Type B pancreatic cell (in vitro differentiated cells): ENCODE results near the gene MOV10. TPM values are rescaled to one million over a fixed set of nuclear protein-coding genes. Genes with fewer than 3 reads are reported as not detected.
A peak's percentile ranks its signal among the peaks of the same experiment; 100 is the strongest.

ENCODE experiments used
- DNase-seq: peaks from one replicate; pipeline ENCODE4 v3.0.0; 2021; ENCODE audit warnings: mixed read lengths; ENCODE audit not compliant: unreplicated experiment; ENCODE audit errors: extremely low spot score
- H3K27ac Mint-ChIP-seq: 2 replicates; pipeline ENCODE4 v1.8.0; 2021; ENCODE audit warnings: mild to moderate bottlenecking, mixed read lengths
- H3K27me3 Mint-ChIP-seq: 2 replicates; pipeline ENCODE4 v1.8.0; 2021; ENCODE audit warnings: mixed read lengths
- H3K36me3 Mint-ChIP-seq: 2 replicates; pipeline ENCODE4 v1.8.0; 2021; ENCODE audit warnings: mixed read lengths
- H3K4me1 Mint-ChIP-seq: one replicate; pipeline ENCODE4 v1.8.0; 2021; ENCODE audit warnings: mixed read lengths; ENCODE audit not compliant: unreplicated experiment
- H3K4me3 Mint-ChIP-seq: 2 replicates; pipeline ENCODE4 v1.8.0; 2021; ENCODE audit warnings: mild to moderate bottlenecking, mixed read lengths
- H3K9me3 Mint-ChIP-seq: 2 replicates; pipeline ENCODE4 v1.8.0; 2021; ENCODE audit warnings: mixed read lengths
- total RNA-seq: library from RNA; stranded (reverse); gene quantifications from 2 replicates; pipeline ENCODE4 v1.2.1, GENCODE V29; 2021; ENCODE audit warnings: low replicate concordance
- TF ChIP-seq, protein P1 (sequence below): fragments of 200-600 bp; sonication (generic); conservative IDR thresholded peaks from 2 replicates; pipeline ENCODE4 v1.5.0; 2021; ENCODE audit warnings: antibody characterized with exemption, mild to moderate bottlenecking

Gene MOV10
- total RNA-seq, 1 donor from 2014 or later = 113 TPM

DNA sequence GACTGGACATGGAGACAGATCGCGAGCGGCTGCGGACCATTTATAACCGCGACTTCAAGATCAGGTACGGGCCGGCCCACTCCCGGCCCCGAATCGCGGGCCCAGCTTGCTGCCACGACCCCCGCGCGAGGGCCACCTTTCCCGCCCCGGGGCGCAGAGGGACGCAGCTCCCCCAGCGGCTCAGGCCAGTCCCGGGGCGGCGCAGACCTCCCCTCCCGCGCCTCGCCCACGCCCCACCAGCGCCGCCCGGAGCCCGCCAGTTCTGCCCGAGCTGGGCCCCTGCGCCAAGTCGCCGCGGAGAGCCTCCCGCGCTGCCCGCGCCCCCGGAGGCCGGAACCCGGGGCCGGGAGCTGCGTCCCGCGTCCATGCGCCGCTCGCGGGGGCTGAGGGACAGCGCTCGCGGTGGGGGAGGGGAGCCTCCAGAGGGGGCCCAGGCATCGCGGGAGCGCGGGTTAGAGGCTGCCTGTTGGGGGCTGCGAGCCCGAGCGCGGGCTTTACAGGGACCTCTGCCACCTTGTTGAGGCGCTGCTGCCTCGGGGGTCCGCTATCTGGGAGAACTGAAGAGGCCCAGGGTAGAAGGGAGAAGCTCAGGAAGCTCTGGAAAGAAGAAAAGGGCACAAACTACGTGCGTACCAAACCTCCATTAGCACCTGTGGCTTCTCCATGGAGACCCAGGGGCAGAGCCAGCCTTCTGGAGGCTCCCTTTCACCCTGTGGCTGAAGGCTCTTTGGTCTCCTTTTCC is 698 bp downstream of the MOV10 start:
- Mint-ChIP-seq H3K9me3 (no peaks in the 10 kb centered on the region), H3K27me3 (no peaks in the 10 kb centered on the region), H3K4me3 (peak overlapping the region; percentile 97), H3K36me3 (peaks cover 42% of the 10 kb centered on the region), H3K27ac (peak overlapping the region; percentile 94), H3K4me1 (peaks cover 28% of the 10 kb centered on the region)
- TF ChIP-seq, protein P1, sequence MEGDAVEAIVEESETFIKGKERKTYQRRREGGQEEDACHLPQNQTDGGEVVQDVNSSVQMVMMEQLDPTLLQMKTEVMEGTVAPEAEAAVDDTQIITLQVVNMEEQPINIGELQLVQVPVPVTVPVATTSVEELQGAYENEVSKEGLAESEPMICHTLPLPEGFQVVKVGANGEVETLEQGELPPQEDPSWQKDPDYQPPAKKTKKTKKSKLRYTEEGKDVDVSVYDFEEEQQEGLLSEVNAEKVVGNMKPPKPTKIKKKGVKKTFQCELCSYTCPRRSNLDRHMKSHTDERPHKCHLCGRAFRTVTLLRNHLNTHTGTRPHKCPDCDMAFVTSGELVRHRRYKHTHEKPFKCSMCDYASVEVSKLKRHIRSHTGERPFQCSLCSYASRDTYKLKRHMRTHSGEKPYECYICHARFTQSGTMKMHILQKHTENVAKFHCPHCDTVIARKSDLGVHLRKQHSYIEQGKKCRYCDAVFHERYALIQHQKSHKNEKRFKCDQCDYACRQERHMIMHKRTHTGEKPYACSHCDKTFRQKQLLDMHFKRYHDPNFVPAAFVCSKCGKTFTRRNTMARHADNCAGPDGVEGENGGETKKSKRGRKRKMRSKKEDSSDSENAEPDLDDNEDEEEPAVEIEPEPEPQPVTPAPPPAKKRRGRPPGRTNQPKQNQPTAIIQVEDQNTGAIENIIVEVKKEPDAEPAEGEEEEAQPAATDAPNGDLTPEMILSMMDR = peak; percentile 23
- DNase-seq = peak; percentile 80

- TF ChIP-seq, protein P1 = no peak
- Mint-ChIP-seq H3K9me3 (no peaks in the 10 kb centered on the region), H3K27ac (peak overlapping the region; percentile 66), H3K4me3 (peak overlapping the region; percentile 86), H3K27me3 (no peaks in the 10 kb centered on the region), H3K4me1 (peaks cover 28% of the 10 kb centered on the region), H3K36me3 (peaks cover 37% of the 10 kb centered on the region)
- no peak for DNase-seq
Measured at GRCh38 chr1:112675728-112676381, 1.4 kb downstream of the MOV10 start.

DNA sequence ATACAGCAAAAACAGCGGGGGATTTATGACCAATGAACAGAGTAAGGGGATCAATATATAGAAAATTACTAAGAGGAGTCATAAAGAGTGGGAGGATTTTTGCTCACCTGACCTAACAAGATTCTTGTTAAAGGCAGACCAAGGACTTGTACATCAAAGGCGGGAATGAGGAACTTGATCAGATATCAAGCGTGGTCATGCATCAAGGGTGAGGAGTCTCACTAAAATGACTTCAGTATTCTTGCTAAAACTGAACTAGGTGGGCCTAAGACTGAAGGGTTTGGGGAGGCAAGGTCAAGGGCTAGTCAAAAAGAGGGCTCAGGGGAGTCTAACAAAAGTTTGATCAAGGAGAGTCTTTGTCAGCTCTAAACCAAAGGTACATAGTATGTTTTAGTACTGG is 2.1 kb downstream of the MOV10 start:
- TF ChIP-seq, protein P1 = no peak
- Mint-ChIP-seq H3K4me3 (peak overlapping the region; percentile 86), H3K27me3 (no peaks in the 10 kb centered on the region), H3K4me1 (peaks cover 28% of the 10 kb centered on the region), H3K27ac (peak overlapping the region; percentile 60), H3K9me3 (no peaks in the 10 kb centered on the region), H3K36me3 (peaks cover 35% of the 10 kb centered on the region)
- no peak for DNase-seq

DNA sequence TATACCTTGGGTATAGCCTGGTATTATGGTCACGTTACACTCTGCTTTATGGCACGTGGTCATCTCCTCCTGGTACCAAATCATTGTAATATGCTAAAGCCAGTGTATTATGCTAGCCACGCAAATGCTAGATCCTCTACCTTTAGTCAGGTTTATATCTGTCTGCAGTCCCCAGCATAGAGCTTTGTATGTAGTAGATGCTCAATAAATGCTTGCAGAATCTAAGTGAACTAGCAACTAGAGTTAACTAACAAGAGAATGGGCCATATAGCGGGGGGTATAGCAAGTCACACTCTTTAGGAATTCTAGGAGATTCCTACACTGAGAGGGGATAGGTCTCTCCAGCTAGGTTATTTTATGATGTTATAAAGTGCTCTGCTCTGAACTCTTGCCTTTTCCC is 3.0 kb downstream of the MOV10 start:
- Mint-ChIP-seq H3K27ac (no peak overlapping the region), H3K4me3 (peak overlapping the region; percentile 16), H3K9me3 (no peaks in the 10 kb centered on the region), H3K36me3 (peaks cover 35% of the 10 kb centered on the region), H3K4me1 (peaks cover 28% of the 10 kb centered on the region), H3K27me3 (no peaks in the 10 kb centered on the region)
- DNase-seq = no peak
- TF ChIP-seq, protein P1 = no peak

- Mint-ChIP-seq H3K9me3 (no peaks in the 10 kb centered on the region), H3K36me3 (peaks cover 33% of the 10 kb centered on the region), H3K4me3 (no peak overlapping the region), H3K27me3 (no peaks in the 10 kb centered on the region), H3K4me1 (peaks cover 21% of the 10 kb centered on the region), H3K27ac (no peak overlapping the region)
- DNase-seq = no peak
- TF ChIP-seq, protein P1 = no peak
Measured at GRCh38 chr1:112678605-112679004, 4.1 kb downstream of the MOV10 start.
